H1 (cell line): ENCODE measurements around the gene RAB26. TPM values are rescaled to one million over a fixed set of nuclear protein-coding genes. Genes with fewer than 3 reads are reported as not detected.
A peak's percentile ranks its signal among the peaks of the same experiment; 100 is the strongest.

Source experiments
- CTCF ChIA-PET: fragments of 300-600 bp; sonication (Branson Sonifier 250); formaldehyde crosslinking; loops from one replicate; lab custom pipeline; 2021; ENCODE audit not compliant: partially characterized antibody; lab: Charles Lee
- POLR2A ChIA-PET: fragments of 300-600 bp; sonication (Branson Sonifier 250); formaldehyde crosslinking; loops from one replicate; lab custom pipeline; 2021; ENCODE audit warnings: inconsistent platforms; ENCODE audit not compliant: partially characterized antibody; lab: Charles Lee
- DNase-seq, 2 experiments: peaks; one replicate each; pipeline versions ENCODE4 v3.0.0 to v3.0.0-alpha.2; 2010 to 2022; ENCODE audit warnings: low spot score in 2 of 2, low read depth in 1 of 2, mixed read lengths in 1 of 2
- FAIRE-seq: peaks from 2 replicates; lab custom pipeline; 2011; peaks lifted over from hg19 to GRCh38; lab: Jason Lieb, UNC
- H2AFZ ChIP-seq: 2 replicates; pipeline ENCODE4 v1.8.1; 2012; ENCODE audit warnings: low read length, inconsistent platforms
- H2AK5ac ChIP-seq: 2 replicates; pipeline ENCODE4 v1.6.1; 2013; ENCODE audit warnings: low read depth, low read length
- H2BK120ac ChIP-seq: replicated peaks from 2 replicates; pipeline ENCODE3; 2013; ENCODE audit warnings: low read depth, low read length, inconsistent platforms
- H2BK12ac ChIP-seq: 2 replicates; pipeline ENCODE4 v1.6.1; 2013; ENCODE audit warnings: low read depth, low read length
- H2BK15ac ChIP-seq: 2 replicates; pipeline ENCODE4 v1.6.1; 2013; ENCODE audit warnings: low read length
- H2BK20ac ChIP-seq: 2 replicates; pipeline ENCODE4 v1.6.1; 2013; ENCODE audit warnings: low read length
- H2BK5ac ChIP-seq: 2 replicates; pipeline ENCODE4 v1.6.1; 2013; ENCODE audit warnings: low read depth, low read length
- H3K14ac ChIP-seq: 2 replicates; pipeline ENCODE4 v1.6.1; 2013; ENCODE audit warnings: inconsistent platforms; ENCODE audit not compliant: insufficient read length
- H3K18ac ChIP-seq: 2 replicates; pipeline ENCODE4 v1.6.1; 2013; ENCODE audit warnings: low read length; ENCODE audit errors: extremely low read depth
- H3K23ac ChIP-seq: 2 replicates; pipeline ENCODE4 v1.6.1; 2013; ENCODE audit warnings: inconsistent platforms; ENCODE audit not compliant: insufficient read length
- H3K23me2 ChIP-seq: 2 replicates; pipeline ENCODE4 v1.6.1; 2013; ENCODE audit warnings: low read depth, low read length
- H3K27ac ChIP-seq: 2 replicates; pipeline ENCODE4 v1.6.1; 2011; ENCODE audit warnings: low read depth, low read length, inconsistent platforms
- H3K27me3 ChIP-seq, 4 experiments: replicated peaks in 1 of 4; 1 replicate in 1 of 4; 2 replicates in 3 of 4; pipeline versions ENCODE4 v1.6.1 to v1.8.1; 2011 to 2013; ENCODE audit warnings: low read length in 3 of 4, mild to moderate bottlenecking in 3 of 4, inconsistent platforms in 2 of 4, mixed read lengths in 2 of 4, moderate library complexity in 1 of 4; ENCODE audit not compliant: control insufficient read depth in 3 of 4, insufficient read depth in 3 of 4; ENCODE audit errors: extremely low read depth in 1 of 4
- H3K36me3 ChIP-seq, 4 experiments: 2 replicates each; pipeline versions ENCODE4 v1.6.1 to v1.8.1; 2011 to 2013; ENCODE audit warnings: mild to moderate bottlenecking in 4 of 4, low read length in 3 of 4, moderate library complexity in 2 of 4, control low read depth in 1 of 4, inconsistent platforms in 1 of 4; ENCODE audit not compliant: insufficient read depth in 4 of 4, control insufficient read depth in 2 of 4
- H3K4ac ChIP-seq: replicated peaks from 2 replicates; pipeline ENCODE3; 2013; ENCODE audit warnings: low read length, low read depth, mixed read lengths, inconsistent platforms; ENCODE audit not compliant: insufficient read length
- H3K4me1 ChIP-seq, 4 experiments: replicated peaks in 1 of 4; 1 replicate in 1 of 4; 2 replicates in 3 of 4; pipeline versions ENCODE4 v1.6.1 to v1.8.1; 2011 to 2013; ENCODE audit warnings: low read length in 3 of 4, inconsistent platforms in 2 of 4, mixed read lengths in 1 of 4; ENCODE audit not compliant: insufficient read depth in 4 of 4, control insufficient read depth in 3 of 4
- H3K4me2 ChIP-seq, 2 experiments: 2 replicates each; pipeline versions ENCODE4 v1.6.1 to v1.8.1; 2011 to 2013; ENCODE audit warnings: low read depth in 2 of 2, low read length in 2 of 2, control low read depth in 1 of 2, inconsistent platforms in 1 of 2, mild to moderate bottlenecking in 1 of 2; ENCODE audit not compliant: insufficient read depth in 1 of 2
- H3K4me3 ChIP-seq, 4 experiments: fragments of 200-600, 300-600 bp in 1 of 4; sonication (generic), shearing (Covaris generic), sonication (Bioruptor Twin) in 1 of 4; 2 replicates each; pipeline versions ENCODE4 v1.5.1 to v1.8.1; 2011 to 2016; ENCODE audit warnings: low read length in 4 of 4, low read depth in 3 of 4, control low read depth in 2 of 4, inconsistent platforms in 2 of 4, mild to moderate bottlenecking in 2 of 4, mixed read lengths in 1 of 4, moderate library complexity in 1 of 4; ENCODE audit not compliant: insufficient read depth in 2 of 4; ENCODE audit errors: extremely low read depth in 1 of 4
- H3K56ac ChIP-seq: replicated peaks from 2 replicates; pipeline ENCODE3; 2013; ENCODE audit warnings: low read depth, mild to moderate bottlenecking, mixed read lengths, low read length, inconsistent platforms; ENCODE audit not compliant: insufficient read length
- H3K79me1 ChIP-seq: 2 replicates; pipeline ENCODE4 v1.6.1; 2013; ENCODE audit warnings: low read depth, low read length, control low read depth
- H3K79me2 ChIP-seq, 2 experiments: 2 replicates each; pipeline versions ENCODE4 v1.6.1 to v1.8.1; 2012 to 2013; ENCODE audit warnings: low read length in 2 of 2, mild to moderate bottlenecking in 2 of 2, inconsistent platforms in 1 of 2; ENCODE audit not compliant: insufficient read depth in 2 of 2, control insufficient read depth in 1 of 2
- H3K9ac ChIP-seq, 4 experiments: replicated peaks in 1 of 4; 1 replicate in 1 of 4; 2 replicates in 3 of 4; pipeline versions ENCODE4 v1.6.1 to v1.8.1; 2011 to 2013; ENCODE audit warnings: low read depth in 3 of 4, low read length in 3 of 4, control low read depth in 2 of 4, mild to moderate bottlenecking in 2 of 4, moderate library complexity in 2 of 4, inconsistent platforms in 1 of 4; ENCODE audit errors: extremely low read depth in 1 of 4
- H3K9me3 ChIP-seq, 2 experiments: 2 replicates each; pipeline versions ENCODE4 v1.6.1 to v1.8.1; 2012 to 2013; ENCODE audit warnings: mild to moderate bottlenecking in 2 of 2, moderate library complexity in 2 of 2, control low read depth in 1 of 2, inconsistent platforms in 1 of 2, low read depth in 1 of 2, low read length in 1 of 2, mixed read lengths in 1 of 2; ENCODE audit not compliant: insufficient read depth in 2 of 2
- H4K20me1 ChIP-seq, 2 experiments: replicated peaks in 1 of 2; 2 replicates each; pipeline versions ENCODE3 to v1.8.1; 2011 to 2013; ENCODE audit warnings: inconsistent platforms in 2 of 2, low read length in 2 of 2, mild to moderate bottlenecking in 1 of 2; ENCODE audit not compliant: insufficient read depth in 2 of 2, control insufficient read depth in 1 of 2
- H4K5ac ChIP-seq: 2 replicates; pipeline ENCODE4 v1.6.1; 2013; ENCODE audit warnings: low read length, low read depth, mixed read lengths, inconsistent platforms; ENCODE audit not compliant: insufficient read length
- H4K8ac ChIP-seq: 2 replicates; pipeline ENCODE4 v1.8.0; 2013; ENCODE audit warnings: mild to moderate bottlenecking, moderate library complexity, low read length, inconsistent platforms; ENCODE audit not compliant: insufficient read depth; ENCODE audit errors: extremely low read depth
- H4K91ac ChIP-seq: replicated peaks from 2 replicates; pipeline ENCODE3; 2013; ENCODE audit warnings: low read length, mixed read lengths, inconsistent platforms; ENCODE audit not compliant: insufficient read length
- ASH2L ChIP-seq: fragments of 200-600, 300-600 bp; sonication (generic); IDR thresholded peaks from one replicate; pipeline ENCODE4 v1.7.1; 2017; ENCODE audit warnings: low read length
- CBX5 ChIP-seq: fragments of 300-800, 300-1000 bp; sonication (generic); IDR thresholded peaks from 2 replicates; pipeline ENCODE4 v1.7.1; 2016; ENCODE audit warnings: antibody characterized with exemption, low read length, low read depth
- KDM1A ChIP-seq: fragments of 200-600, 300-600 bp; sonication (generic); IDR thresholded peaks from 2 replicates; pipeline ENCODE4 v1.7.1; 2016; ENCODE audit warnings: mild to moderate bottlenecking, low read length, borderline replicate concordance
- POLR2AphosphoS5 ChIP-seq: IDR thresholded peaks from 2 replicates; pipeline ENCODE4 v1.6.1; 2011; ENCODE audit warnings: low read depth, low read length
- SIX5 ChIP-seq: IDR thresholded peaks from 2 replicates; pipeline ENCODE4 v1.6.1; 2011; ENCODE audit warnings: mild to moderate bottlenecking, low read depth, low read length
- TAF7 ChIP-seq: optimal IDR thresholded peaks from 2 replicates; pipeline ENCODE3; 2011; ENCODE audit warnings: low read depth, mild to moderate bottlenecking, inconsistent platforms, low read length, moderate library complexity, borderline replicate concordance
- TEAD4 ChIP-seq: IDR thresholded peaks from 2 replicates; pipeline ENCODE4 v1.6.1; 2012; ENCODE audit warnings: low read depth, low read length, inconsistent platforms, mixed read lengths
- USF2 ChIP-seq: IDR thresholded peaks from 2 replicates; pipeline ENCODE4 v1.6.1; 2011; ENCODE audit warnings: low read length, improper control_type of control experiment
- ZNF274 ChIP-seq: IDR thresholded peaks from 2 replicates; pipeline ENCODE4 v1.7.0; 2012; ENCODE audit warnings: low read length, borderline replicate concordance; ENCODE audit errors: extremely low read depth
- WGBS, 2 experiments: shearing (Covaris generic) in 1 of 2; methylation state at CpG; one replicate each; pipeline versions ENCODE4 v1.1.6 to v1.1.7; 2013 to 2015; ENCODE audit warnings: low lambda C conversion rate in 2 of 2, mixed read lengths in 2 of 2, inconsistent platforms in 1 of 2, low coverage in 1 of 2, missing lambda C conversion rate in 1 of 2; ENCODE audit not compliant: insufficient replicate concordance in 2 of 2, insufficient coverage in 1 of 2, insufficient read length in 1 of 2; ENCODE audit errors: extremely low coverage in 1 of 2, missing lambda C conversion rate in 1 of 2; 5-methylcytosine and 5-hydroxymethylcytosine counted together
- polyA plus RNA-seq, 7 experiments: library from polyadenylated mRNA; depleted of rRNA in 3 of 7; stranded (reverse) in 5 of 7; unstranded in 2 of 7; fragments of >200 nt in 5 of 7; fragments of 200-250 nt in 2 of 7; gene quantifications; 1 replicate in 5 of 7; 2 replicates in 1 of 7; 4 replicates in 1 of 7; pipeline versions ENCODE4 v1.2.1 to v1.2.3, GENCODE V29; 2011 to 2013; ENCODE audit warnings: missing spikeins in 2 of 7, mixed read lengths in 2 of 7
- total RNA-seq: library from RNA; stranded (reverse); fragmentation: NEBNext Ultra II Directional; extraction: Animal tissue kit (Norgen Biotek cat#: 25700); gene quantifications from 2 replicates; pipeline ENCODE4 v1.2.1, GENCODE V29; 2021

Gene RAB26
- total and polyA plus RNA-seq, 2 of the 8 experiments (the other 6 are each of a cell fraction or from before 2014, with no cell fraction given), result 4.3 to 5.4 TPM

- Histone ChIP-seq H3K27me3 (no peaks in the 10 kb centered on the region), H3K18ac (peak within 1 kb of the TSS; percentile 87), H3K14ac (no peak within 1 kb of the TSS), H3K79me2 (peaks cover 38 to 74% of the 10 kb centered on the region in 2 experiments), H4K5ac (peak within 1 kb of the TSS; percentile 53), H3K36me3 (peaks cover 5 to 35% (median 13%) of the 10 kb centered on the region in 4 experiments; a peak in 7 of 8 replicates), H2BK20ac (no peak within 1 kb of the TSS), H3K27ac (peak within 1 kb of the TSS; percentile 83), H2BK5ac (peak within 1 kb of the TSS; percentile 89), H3K4me1 (peaks cover 0 to 52% (median 34%) of the 10 kb centered on the region in 4 experiments; a peak in 6 of 7 replicates), H3K23me2 (peaks cover 23% of the 10 kb centered on the region; the same call in 1 of the 2 replicates), H3K9me3 (no peaks in the 10 kb centered on the region), H4K8ac (peak within 1 kb of the TSS; percentile 75; the same call in 1 of the 2 replicates), H3K4ac (peak within 1 kb of the TSS; percentile 80), H4K20me1 (peaks cover 31 to 63% of the 10 kb centered on the region in 2 experiments), H3K4me2 (peak within 1 kb of the TSS; percentile 94 to 97), H3K9ac (peak within 1 kb of the TSS; percentile 92 to 97 (median 94)), H3K4me3 (peak within 1 kb of the TSS; percentile 93 to 100 (median 98)), H3K79me1 (peaks cover 15% of the 10 kb centered on the region), H3K23ac (no peak within 1 kb of the TSS), H2BK120ac (peak within 1 kb of the TSS; percentile 66), H2BK15ac (0 out of 2 replicates have a peak within 1 kb of the TSS, but pooled peaks have one; percentile 81), H2BK12ac (no peak within 1 kb of the TSS), H2AK5ac (peak within 1 kb of the TSS; percentile 70; the same call in 1 of the 2 replicates), H4K91ac (peak within 1 kb of the TSS; percentile 67), H3K56ac (peak within 1 kb of the TSS; percentile 85), H2AFZ (no peak within 1 kb of the TSS)
- DNase-seq (peak; percentile 99), FAIRE-seq (peak; percentile 91)
- ChIA-PET POLR2A (interaction anchor here (0.5 to 15.0 kb wide), 92 partner anchors 8 to 946 kb away, joined by 3 to 312 read pairs (median 5); partner anchors contain the start of genes BRICD5, DNASE1L2, E4F1 and ECI1), CTCF (interaction anchor here (0.6 to 3.1 kb wide), 7 partner anchors 15 to 261 kb away, joined by 3 to 10 read pairs (median 4); no protein-coding TSS in a partner anchor)
- whole genome bisulfite sequencing, 2 experiments, result 1% methylated on average over 71 of the region's 94 CpGs; no CpG with 5 or more reads in 1 of the 2 experiments
- TF ChIP-seq POLR2AphosphoS5 (peak; percentile 100), KDM1A (no peak), SIX5 (peak; percentile 92), ZNF274 (no peak), USF2 (0 out of 2 replicates have a peak, but pooled peaks have one; percentile 37), TAF7 (peak; percentile 99), TEAD4 (no peak), CBX5 (no peak), ASH2L (peak; percentile 84)
Measured at GRCh38 chr16:2155091-2155950, 6.9 kb downstream of the RAB26 start, which contains the start of gene TRAF7. TRAF7 (plus strand) TSS chr16:2155782; CDS start chr16:2163921, 8,139 bp downstream.
